ENCODE data around the gene ADISSP.

The ADISSP gene

DNA sequence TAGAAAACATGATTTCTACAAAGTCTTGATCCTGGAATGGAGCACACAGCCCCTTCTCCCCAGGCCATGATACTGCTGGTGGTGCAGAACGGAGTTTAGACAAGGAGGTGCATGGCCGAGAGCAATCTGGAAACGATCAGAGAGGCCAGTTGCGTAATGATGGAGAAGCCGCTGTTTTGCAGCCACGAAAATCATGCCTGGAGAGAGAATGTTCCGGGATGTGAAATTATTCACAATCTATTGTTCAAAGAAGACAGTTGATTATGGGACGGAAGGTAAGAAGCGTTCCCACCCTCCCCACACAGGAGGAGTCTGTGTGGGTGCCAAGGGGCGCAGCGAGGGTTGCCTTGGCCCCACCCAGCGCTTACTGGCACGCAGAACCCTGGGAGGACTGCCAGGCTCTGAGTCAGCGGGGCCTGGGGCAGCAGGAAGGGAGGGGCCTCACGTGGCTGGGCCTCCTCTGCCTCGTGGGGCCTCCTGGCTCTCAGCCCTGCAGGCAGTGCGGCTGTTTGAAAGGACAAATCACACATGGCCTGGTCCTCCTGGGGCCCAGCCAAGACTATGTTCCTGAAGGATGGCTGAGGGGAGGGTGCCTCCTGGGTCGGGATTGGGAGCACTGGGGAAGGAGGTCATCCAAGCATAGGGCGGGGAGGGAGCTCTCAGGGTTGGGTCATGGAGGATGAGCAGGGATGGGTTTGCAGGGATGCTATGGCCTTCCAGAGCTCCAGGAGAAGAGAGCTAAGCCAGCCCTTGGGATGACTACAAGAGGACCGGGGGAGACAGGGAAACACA, 44.1 kb upstream of the ADISSP start (continued):
- TF ChIP-seq KLF16 (tag by site-specific recombination; IDR thresholded peaks at IDR 0.05) (no peak), ZBTB1 (tag by site-specific recombination; IDR thresholded peaks at IDR 0.05) (0 out of 2 replicates have a peak, but pooled peaks have one; percentile 43), ZNF777 (tag by site-specific recombination; IDR thresholded peaks at IDR 0.05; ENCODE audit: borderline replicate concordance) (no peak), ZNF274 (IDR thresholded peaks at IDR 0.05; ENCODE audit: low read length) (no peak), ZNF274 (tag by site-specific recombination; IDR thresholded peaks at IDR 0.05; ENCODE audit: borderline replicate concordance) (no peak), ZSCAN30 (tag by site-specific recombination; IDR thresholded peaks at IDR 0.05) (peak; percentile 95), ZNF114 (tag by site-specific recombination; IDR thresholded peaks at IDR 0.05) (no peak), OSR2 (tag by site-specific recombination; IDR thresholded peaks at IDR 0.05) (peak; percentile 61; the same call in 1 of the 2 replicates), ZFP3 (tag by site-specific recombination; IDR thresholded peaks at IDR 0.05; ENCODE audit: low read depth) (no peak), ZNF341 (tag by site-specific recombination; IDR thresholded peaks at IDR 0.05; ENCODE audit: low read depth) (peak; percentile 47; the same call in 1 of the 2 replicates), ZNF335 (tag by site-specific recombination; conservative IDR thresholded peaks at IDR 0.05) (peak; percentile 92), KLF1 (tag by site-specific recombination; IDR thresholded peaks at IDR 0.05) (peak; percentile 99), ZSCAN16 (tag by site-specific recombination; IDR thresholded peaks at IDR 0.05) (no peak), OVOL3 (tag by site-specific recombination; IDR thresholded peaks at IDR 0.05) (no peak), ZNF23 (tag by site-specific recombination; IDR thresholded peaks at IDR 0.05; ENCODE audit: borderline replicate concordance) (no peak), ZNF391 (tag by site-specific recombination; IDR thresholded peaks at IDR 0.05; ENCODE audit: borderline replicate concordance, low read depth) (peak; percentile 94; the same call in 1 of the 2 replicates), ZNF660 (tag by site-specific recombination; IDR thresholded peaks at IDR 0.05) (no peak; the same call in 1 of the 2 replicates), ZNF2 (tag by site-specific recombination; IDR thresholded peaks at IDR 0.05) (peak; percentile 72; the same call in 1 of the 2 replicates), ZNF473 (tag by site-specific recombination; IDR thresholded peaks at IDR 0.05) (no peak), ZNF155 (tag by site-specific recombination; IDR thresholded peaks at IDR 0.05) (no peak), ZNF585B (tag by site-specific recombination; IDR thresholded peaks at IDR 0.05) (no peak), ZNF544 (tag by site-specific recombination; IDR thresholded peaks at IDR 0.05) (no peak), ZFHX2 (tag by site-specific recombination; conservative IDR thresholded peaks at IDR 0.05) (peak; percentile 91), MEIS1 (CRISPR knock-in tag; IDR thresholded peaks at IDR 0.05; ENCODE audit: borderline replicate concordance) (no peak), SCRT1 (tag by site-specific recombination; IDR thresholded peaks at IDR 0.05; ENCODE audit: borderline replicate concordance) (no peak), ZNF121 (tag by site-specific recombination; IDR thresholded peaks at IDR 0.05) (no peak), ZNF510 (tag by site-specific recombination; IDR thresholded peaks at IDR 0.05; ENCODE audit: insufficient replicate concordance) (no peak)
- TF ChIP-seq, protein P1, sequence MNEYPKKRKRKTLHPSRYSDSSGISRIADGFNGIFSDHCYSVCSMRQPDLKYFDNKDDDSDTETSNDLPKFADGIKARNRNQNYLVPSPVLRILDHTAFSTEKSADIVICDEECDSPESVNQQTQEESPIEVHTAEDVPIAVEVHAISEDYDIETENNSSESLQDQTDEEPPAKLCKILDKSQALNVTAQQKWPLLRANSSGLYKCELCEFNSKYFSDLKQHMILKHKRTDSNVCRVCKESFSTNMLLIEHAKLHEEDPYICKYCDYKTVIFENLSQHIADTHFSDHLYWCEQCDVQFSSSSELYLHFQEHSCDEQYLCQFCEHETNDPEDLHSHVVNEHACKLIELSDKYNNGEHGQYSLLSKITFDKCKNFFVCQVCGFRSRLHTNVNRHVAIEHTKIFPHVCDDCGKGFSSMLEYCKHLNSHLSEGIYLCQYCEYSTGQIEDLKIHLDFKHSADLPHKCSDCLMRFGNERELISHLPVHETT (tag by site-specific recombination; IDR thresholded peaks at IDR 0.05) = peak; percentile 81
- TF ChIP-seq, protein P2, sequence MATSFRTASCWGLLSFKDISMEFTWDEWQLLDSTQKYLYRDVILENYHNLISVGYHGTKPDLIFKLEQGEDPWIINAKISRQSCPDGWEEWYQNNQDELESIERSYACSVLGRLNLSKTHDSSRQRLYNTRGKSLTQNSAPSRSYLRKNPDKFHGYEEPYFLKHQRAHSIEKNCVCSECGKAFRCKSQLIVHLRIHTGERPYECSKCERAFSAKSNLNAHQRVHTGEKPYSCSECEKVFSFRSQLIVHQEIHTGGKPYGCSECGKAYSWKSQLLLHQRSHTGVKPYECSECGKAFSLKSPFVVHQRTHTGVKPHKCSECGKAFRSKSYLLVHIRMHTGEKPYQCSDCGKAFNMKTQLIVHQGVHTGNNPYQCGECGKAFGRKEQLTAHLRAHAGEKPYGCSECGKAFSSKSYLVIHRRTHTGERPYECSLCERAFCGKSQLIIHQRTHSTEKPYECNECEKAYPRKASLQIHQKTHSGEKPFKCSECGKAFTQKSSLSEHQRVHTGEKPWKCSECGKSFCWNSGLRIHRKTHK (tag by site-specific recombination; IDR thresholded peaks at IDR 0.05) = no peak
- TF ChIP-seq, protein P3, sequence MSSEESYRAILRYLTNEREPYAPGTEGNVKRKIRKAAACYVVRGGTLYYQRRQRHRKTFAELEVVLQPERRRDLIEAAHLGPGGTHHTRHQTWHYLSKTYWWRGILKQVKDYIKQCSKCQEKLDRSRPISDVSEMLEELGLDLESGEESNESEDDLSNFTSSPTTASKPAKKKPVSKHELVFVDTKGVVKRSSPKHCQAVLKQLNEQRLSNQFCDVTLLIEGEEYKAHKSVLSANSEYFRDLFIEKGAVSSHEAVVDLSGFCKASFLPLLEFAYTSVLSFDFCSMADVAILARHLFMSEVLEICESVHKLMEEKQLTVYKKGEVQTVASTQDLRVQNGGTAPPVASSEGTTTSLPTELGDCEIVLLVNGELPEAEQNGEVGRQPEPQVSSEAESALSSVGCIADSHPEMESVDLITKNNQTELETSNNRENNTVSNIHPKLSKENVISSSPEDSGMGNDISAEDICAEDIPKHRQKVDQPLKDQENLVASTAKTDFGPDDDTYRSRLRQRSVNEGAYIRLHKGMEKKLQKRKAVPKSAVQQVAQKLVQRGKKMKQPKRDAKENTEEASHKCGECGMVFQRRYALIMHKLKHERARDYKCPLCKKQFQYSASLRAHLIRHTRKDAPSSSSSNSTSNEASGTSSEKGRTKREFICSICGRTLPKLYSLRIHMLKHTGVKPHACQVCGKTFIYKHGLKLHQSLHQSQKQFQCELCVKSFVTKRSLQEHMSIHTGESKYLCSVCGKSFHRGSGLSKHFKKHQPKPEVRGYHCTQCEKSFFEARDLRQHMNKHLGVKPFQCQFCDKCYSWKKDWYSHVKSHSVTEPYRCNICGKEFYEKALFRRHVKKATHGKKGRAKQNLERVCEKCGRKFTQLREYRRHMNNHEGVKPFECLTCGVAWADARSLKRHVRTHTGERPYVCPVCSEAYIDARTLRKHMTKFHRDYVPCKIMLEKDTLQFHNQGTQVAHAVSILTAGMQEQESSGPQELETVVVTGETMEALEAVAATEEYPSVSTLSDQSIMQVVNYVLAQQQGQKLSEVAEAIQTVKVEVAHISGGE (tag by site-specific recombination; conservative IDR thresholded peaks at IDR 0.05; ENCODE audit: low read depth) = peak; percentile 12; the same call in 1 of the 2 replicates
- TF ChIP-seq, protein P4, sequence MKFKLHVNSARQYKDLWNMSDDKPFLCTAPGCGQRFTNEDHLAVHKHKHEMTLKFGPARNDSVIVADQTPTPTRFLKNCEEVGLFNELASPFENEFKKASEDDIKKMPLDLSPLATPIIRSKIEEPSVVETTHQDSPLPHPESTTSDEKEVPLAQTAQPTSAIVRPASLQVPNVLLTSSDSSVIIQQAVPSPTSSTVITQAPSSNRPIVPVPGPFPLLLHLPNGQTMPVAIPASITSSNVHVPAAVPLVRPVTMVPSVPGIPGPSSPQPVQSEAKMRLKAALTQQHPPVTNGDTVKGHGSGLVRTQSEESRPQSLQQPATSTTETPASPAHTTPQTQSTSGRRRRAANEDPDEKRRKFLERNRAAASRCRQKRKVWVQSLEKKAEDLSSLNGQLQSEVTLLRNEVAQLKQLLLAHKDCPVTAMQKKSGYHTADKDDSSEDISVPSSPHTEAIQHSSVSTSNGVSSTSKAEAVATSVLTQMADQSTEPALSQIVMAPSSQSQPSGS (tag by site-specific recombination; IDR thresholded peaks at IDR 0.05; ENCODE audit: low read depth) = 0 out of 2 replicates have a peak, but pooled peaks have one; percentile 6
- TF ChIP-seq, protein P5, sequence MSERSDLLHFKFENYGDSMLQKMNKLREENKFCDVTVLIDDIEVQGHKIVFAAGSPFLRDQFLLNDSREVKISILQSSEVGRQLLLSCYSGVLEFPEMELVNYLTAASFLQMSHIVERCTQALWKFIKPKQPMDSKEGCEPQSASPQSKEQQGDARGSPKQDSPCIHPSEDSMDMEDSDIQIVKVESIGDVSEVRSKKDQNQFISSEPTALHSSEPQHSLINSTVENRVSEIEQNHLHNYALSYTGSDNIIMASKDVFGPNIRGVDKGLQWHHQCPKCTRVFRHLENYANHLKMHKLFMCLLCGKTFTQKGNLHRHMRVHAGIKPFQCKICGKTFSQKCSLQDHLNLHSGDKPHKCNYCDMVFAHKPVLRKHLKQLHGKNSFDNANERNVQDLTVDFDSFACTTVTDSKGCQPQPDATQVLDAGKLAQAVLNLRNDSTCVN (tag by site-specific recombination; optimal IDR thresholded peaks at IDR 0.05) = peak; percentile 37
